Stimulated activated CD4-positive, alpha-beta T cell treated with anti-CD3 and anti-CD28 coated beads, Interleukin-1b, Interleukin-23, amount 100 ng/mL, for 48 hours (primary cell): ENCODE measurements around the gene PRIM2.
A peak's percentile ranks its signal among the peaks of the same experiment; 100 is the strongest.
"Not testable (repeated sequence)": the region's sequence is repeated elsewhere in the genome, so short reads cannot be mapped to it uniquely, and the experiment has no call there.

ENCODE experiments used
- DNase-seq: peaks from one replicate; pipeline ENCODE4 v3.0.0-alpha.2; 2020

PRIM2 gene

DNA sequence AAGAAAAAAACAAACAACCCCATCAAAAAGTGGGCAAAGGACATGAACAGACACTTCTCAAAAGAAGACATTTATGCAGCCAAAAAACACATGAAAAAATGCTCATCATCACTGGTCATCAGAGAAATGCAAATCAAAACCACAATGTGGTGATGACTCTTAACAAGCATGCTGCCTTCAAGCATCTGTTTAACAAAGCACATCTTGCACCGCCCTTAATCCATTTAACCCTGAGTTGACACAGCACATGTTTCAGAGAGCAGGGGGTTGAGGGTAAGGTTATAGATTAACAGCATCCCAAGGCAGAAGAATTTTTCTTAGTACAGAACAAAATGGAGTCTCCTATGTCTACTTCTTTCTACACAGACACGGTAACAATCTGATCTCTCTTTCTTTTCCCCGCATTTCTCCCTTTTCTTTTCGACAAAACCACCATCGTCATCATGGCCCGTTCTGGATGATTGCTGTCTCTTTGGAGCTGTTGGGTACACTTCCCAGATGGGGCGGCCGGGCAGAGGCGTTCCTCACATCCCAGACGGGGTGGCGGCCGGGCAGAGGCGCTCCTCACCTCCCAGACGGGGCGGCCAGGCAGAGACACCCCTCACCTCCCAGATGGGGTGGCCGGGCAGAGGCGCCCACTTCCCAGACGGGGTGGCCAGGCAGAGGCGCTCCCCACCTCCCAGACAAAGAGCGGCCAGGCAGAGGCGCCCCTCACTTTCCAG is 7.2 kb upstream of the PRIM2 start:
- DNase-seq = not testable (repeated sequence)

DNA sequence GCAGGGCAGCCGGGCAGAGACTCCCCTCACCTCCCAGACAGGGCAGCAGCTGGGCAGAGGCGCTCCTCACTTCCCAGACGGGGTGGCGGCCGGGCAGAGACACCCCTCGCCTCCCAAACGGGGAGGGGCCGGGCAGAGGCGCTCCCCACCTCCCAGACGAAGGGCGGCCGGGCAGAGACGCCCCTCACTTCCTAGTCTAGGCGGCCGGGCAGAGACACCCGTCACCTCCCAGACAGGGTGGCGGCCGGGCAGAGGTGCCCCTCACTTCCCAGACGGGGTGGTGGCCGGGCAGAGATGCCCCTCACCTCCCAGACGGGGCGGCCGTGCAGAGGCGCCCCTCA is 6.6 kb upstream of the PRIM2 start:
- DNase-seq = no peak

DNA sequence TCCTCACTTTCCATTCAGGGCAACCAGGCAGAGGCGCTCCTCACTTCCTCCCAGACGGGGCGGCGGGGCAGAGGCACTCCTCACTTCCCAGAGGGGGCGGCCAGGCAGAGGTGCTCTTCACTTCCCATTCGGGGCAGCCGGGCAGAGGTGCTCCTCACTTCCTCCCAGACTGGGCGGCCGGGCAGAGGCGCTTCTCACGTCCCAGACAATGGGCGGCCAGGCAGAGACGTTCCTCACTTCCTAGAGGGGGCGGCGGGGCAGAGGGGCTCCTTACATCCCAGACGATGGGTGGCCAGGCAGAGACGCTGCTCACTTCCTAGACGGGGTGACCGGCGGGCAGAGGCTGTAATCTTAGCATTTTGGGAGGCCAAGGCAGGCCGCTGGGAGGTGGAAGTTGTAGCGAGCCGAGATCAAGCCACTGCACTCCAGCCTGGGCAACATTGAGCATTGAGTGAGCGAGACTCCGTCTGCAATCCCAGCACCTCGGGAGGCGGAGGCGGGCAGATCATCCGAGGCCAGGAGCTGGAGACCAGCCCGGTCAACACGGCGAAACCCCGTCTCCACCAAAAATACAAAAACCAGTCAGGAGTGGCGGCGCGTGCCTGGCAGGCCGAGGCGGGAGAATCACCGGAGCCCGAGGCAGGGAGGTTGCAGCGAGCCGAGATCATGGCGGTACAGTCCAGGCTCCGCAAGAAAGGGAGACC is 6.0 kb upstream of the PRIM2 start:
- not testable (repeated sequence) for DNase-seq

DNA sequence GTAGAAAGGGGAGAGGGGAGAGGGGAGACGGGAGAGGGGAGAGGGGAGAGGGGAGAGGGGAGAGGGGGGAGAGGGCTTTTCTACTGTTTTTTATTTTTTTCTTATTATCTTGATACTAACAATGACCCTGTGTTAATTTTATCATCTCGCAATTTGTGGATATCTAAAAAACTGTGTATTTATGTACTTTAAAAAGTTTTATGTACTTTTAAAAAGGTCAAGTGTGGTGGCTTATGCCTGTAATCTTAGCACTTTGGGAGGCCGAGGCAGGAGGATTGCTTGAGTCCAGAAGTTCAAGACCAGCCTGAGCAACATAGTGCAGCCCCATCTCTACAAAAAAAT is 5.5 kb upstream of the PRIM2 start:
- DNase-seq = no peak

DNA sequence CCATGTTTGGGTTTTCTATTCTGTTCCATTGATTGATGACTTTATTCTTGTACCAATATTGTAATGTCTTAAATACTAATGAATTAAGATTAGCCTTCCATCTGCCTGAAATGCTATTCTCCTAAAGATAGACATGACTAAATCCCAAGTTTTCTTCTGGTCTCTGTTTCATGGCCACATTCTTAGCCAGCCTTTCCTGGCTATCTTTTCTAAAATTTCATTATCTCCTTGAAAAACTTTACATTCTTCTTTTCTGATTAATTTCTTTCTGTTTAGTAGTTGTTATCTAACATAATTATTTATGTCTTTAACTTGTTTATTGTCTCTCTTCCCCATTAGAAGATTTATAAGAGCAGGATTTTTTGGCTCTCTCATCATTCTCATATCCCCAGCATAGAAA is 4.4 kb upstream of the PRIM2 start:
- no peak for DNase-seq

DNA sequence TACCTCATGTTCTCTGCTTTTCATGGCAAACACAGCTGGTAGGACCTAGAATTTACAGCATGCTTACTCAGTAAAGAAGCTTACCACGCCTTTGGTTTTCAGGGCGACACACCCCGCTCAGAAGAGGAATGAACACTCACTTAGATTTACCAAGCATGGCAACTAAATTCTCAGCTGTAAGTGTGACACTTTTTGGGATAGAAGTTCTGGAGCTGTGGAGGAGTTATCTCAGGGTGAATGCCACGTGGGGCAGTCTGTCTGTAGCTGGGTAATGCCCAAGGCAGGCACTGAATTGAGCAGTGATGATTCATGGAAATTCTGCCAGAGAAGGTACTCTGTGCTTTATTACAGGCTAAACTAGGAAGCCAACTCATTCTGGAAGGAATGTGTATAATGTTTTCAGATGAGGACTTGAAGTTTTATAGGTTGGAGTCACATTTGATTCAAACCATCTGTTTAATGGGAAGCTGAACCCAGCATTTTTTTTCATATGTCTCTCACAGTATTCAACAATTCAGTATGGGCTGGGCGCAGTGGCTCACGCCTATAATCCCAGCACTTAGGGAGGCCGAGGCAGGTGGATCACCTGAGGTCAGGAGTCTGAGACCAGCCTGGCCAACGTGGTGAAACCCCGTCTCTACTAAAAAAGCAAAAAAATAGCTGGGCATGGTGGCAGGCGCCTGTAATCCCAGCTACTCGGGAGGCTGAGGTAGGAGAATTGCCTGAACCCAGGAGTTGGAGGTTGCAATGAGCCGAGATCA is 3.5 kb upstream of the PRIM2 start:
- DNase-seq = no peak

DNA sequence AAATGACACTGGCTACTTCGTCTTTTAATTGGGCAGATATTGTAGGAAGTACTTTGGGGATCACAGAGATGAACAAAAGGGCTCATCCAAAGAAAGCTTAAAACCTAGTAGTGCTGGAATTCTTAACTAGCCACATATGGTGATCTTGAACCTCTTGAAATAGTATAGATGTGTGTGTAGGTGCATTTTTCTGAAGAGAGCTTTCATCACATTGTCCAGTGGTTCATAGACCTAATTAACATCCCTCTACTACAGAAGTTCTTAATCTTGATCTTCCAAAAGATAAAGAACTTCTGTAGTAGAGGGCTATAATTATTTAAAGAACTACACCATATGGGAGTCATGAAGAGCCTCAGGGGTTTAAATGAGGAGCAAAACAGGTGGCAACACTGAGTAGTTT is 2.3 kb upstream of the PRIM2 start:
- DNase-seq = no peak

DNA sequence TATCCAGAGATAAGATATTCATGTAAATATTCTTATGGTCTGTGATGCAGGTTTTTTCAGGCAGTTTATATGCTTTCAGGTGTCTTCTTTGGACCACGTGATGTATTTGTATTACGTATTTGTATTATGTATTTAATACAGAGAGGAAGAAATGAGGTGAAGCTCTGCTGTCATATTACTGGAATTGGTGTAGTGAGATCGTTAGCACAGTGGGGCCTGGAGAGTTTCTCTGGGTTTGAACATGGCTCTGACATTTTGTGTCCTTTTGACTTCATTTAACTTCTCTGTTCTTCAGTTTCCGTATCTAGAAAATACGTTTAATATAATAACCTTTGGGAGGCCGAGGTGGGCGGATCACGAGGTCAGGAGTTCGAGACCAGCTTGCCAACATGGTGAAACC is 1.6 kb upstream of the PRIM2 start:
- DNase-seq = no peak

DNA sequence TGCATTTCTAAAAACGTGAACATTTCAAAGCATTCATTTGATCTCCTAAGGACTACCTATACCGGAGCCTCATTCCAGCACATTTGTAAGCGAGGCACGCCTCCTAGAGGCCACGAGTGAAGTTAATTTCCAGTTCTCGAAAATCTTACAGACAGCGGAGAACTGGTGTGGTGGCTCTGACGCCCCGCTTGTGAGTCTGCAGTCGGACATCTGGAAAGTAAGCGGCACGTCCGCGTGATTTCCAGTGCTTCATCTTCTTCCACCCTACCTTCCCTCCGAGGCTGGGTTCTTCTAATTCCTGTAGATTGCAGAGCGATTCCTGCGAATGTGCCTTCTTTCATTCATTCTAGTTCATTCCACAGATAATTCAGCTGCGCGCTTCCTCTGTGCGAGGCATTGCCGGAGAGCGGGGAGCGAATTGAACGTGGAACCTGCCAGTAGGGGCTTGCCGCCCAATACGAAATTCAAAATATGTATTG is 810 bp upstream of the PRIM2 start:
- DNase-seq = peak; percentile 83

DNA sequence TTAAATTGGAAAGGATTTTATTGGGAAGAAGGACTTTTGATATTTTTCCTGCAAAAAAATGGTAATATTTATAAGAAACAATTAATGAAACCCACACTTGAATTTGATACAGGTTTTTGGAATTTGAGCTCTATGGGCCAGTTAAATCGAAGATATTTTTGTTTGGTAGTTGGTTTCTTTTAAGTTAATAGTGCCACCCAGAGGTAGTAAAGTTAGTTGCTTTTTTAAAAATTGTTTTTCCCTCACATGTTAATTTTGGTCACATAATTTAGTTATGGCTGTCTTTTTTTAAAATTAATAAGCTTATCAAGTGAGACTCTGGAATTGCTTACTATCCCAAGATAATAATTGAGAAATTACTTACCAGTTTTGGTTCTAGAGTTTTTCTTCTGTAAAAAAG is 7.1 kb downstream of the PRIM2 start:
- DNase-seq = no peak

DNA sequence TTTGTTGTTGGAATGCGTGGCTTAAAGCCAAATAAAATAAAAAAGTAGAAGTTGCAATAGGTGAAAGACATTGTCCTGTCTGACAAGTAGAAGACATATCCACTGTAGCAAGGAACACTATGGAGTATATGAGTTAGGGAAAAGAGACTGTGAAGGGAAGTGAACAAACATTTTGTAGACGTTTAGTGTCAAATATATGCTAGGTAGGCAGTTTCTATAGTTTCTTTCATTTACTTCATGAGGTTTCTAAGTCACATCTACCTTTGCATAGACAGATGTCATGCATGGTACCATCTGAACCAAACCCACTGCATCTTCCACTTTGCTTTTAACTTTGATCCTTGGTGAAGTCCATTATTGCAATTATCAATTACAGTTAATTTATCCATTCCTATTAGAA is 9.9 kb downstream of the PRIM2 start:
- no peak for DNase-seq

DNA sequence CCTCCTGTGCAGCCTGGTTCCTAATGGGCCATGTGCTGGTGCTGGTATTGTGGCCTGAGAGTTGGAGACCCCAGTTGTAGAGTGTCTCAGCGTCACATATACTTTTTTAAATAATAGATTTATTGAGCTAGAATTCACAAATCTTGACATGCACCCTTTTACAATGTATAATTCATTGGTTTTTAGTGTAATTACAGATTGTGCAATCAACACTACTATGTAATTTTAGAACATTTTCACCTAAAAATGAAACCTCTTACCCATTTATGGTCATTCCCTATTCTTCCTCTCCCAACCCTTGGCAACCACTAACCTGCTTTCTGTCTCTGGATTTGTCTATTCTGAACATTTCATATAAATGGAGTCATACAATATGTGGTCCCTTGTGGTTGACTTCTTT is 10.6 kb downstream of the PRIM2 start:
- no peak for DNase-seq

DNA sequence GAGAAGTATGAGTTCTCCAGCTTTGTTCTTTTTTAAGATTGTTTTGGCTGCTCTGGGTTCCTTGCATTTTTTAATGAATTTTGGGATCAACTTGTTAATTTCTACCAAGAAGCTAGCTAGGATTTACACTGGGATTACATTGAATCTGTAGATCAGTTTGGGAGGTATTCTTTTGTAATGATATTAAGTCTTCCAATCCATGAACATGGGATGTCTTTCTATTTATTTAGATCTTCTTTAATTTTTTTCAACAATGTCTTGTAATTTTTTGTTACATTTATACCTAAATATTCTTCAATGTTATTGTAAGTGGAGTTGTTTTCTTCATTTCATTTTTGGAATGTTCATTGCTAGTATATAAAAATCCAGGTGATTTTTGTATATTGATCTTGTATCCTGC is 12.5 kb downstream of the PRIM2 start:
- no peak for DNase-seq

DNA sequence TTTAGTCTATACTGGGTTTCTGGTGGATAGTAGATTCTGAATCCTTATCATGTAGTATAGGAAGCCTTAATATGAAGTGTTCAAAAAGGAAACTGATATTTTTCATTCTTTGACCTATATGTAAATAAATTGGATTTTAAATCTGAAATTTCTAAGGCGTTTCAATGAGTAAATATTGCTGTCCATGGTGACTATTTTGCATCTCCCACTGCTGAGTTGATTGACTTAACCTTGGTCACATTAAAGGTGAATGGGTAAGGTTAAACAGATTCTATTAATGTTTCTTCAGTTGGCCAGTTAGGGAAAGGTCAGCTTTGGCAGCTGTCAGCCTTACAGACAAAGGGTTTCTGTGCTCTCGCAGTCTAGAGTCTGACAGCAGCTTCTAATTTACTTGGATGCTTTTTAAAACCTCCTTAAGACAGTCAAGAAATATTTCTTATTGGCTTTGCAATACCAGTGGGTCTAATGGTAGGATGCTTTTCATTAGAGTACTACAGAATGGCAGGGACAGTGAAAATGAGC is 24.8 kb downstream of the PRIM2 start:
- no peak for DNase-seq

DNA sequence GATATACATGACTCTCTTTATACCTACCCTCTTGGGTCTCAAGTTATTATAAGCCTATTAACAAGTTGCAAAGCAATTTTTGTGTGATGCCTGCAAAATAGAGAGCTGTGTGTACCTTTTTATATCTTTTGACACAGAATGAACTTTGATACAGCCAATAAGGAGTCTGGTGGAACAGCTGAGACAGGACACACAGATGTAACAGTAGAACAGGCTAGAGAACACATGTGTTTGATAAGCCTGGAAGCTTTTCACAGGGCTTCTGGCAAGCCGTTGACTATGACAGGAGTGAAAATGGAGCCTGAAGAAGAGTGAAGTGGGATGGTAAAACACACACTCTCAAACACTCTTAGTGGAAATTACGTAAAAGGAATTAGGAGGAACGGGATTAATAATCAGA is 25.9 kb downstream of the PRIM2 start:
- not testable (repeated sequence) for DNase-seq

DNA sequence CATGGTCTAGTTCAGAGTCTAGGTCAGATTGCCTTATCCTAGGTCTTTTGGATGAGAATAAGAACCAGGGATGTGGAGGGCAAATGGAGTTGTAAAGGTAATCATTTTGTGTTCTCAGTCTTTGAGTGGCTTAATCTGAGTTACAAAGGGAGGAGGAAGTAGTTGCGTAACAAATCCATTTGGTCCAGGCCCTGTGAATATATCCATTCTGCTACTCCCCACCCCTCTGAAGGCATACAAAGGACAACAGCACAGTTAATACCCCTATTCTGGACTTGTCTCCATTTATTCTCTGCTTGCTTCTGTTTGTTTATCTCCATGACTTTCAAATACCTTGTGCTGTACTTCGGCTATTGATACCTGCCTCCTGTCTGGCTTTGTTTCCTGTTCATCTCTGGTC is 29.3 kb downstream of the PRIM2 start:
- DNase-seq = not testable (repeated sequence)

DNA sequence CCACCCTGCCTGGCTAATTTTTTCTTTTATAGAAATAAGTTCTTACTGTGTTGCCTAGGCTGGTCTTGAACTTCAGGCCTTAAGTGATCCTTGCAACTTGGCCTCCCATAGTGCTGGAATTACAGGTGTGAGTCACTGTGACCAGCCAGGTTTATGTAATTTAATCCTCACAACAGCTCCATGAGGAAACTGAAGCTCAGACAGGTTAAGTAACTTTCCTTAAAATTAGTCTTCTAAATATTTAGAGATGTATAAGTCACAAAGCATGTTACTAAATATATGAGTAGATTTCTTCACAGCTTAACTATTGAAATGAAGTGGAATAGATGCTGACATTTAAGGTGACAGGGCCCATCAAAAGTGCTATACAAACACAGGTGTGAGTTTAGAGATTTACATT is 30.2 kb downstream of the PRIM2 start:
- not testable (repeated sequence) for DNase-seq

DNA sequence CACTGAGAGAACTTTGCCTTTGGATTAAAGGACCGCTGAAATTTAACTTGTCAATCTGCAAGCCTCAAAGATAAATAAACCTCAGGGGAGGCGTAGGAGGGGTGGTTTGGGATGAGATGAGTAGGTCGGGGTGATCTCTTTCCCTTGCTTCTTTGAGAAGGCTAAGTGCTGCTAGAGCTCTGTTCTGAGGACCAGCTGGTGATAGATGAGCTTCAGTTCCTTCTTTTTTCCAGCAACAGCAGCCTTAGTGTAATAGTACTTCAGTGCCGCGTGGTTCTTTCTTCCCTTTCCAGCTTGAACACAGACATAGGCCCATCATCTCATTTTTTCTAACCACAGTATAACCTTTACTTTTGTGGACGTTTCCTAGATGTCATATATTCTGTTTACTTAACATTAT is 33.0 kb downstream of the PRIM2 start:
- DNase-seq = not testable (repeated sequence)

DNA sequence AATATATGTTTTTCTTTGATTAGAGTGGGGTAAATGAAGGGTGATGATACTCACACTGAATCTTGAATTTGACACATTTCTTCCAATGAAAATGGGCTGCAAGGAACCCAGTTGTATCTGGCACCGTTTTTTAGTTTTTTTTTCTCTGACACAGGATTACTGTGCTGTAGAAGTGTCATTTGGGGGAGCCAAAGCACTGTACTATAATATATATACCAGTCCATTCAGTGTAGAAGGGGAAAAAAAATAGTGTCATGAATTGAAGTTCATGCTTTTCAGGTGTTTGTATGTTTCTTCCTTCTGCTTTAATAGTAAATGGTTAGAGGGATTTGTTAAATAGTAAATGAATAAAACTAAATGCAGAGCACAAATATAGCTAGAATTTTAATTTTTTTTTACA is 35.2 kb downstream of the PRIM2 start:
- DNase-seq = not testable (repeated sequence)

DNA sequence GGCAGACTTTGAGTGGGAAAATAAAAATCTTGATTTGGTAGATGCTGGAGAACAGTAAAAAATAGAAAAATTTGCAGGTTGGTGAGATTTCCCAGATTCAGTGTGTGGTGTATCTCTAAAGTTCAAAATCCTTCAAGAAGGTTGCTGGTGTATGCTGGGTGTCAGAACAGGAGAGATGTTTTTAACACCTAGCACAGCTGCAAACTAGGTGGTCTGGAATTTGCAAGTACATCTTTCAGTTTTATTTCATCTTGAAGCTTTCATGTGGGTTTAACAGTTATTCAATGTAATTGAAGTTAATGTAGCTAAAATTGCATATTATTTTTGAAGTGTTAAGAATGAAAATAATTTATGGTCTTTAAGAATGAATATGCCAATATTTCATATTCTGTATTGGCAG is 40.9 kb downstream of the PRIM2 start:
- DNase-seq = not testable (repeated sequence)

DNA sequence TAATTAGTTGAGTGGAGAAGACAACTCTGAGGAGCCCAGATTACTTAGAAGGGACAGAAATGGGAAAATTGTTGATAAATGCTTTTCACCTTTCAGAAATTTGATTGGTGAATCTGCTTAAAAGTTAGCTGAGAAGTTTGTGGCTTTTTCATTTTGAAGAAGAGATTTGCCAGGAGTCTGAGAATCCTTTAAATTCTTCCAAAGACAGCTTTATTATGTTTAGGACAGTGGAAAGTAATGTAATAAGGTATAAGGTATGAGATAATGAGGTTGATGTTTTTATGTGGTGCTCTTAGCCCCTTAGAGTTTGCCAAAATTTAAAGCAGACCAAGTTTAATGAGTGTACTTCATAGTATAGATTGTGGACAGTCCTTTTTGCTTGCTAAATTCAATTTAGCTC is 42.3 kb downstream of the PRIM2 start:
- not testable (repeated sequence) for DNase-seq

DNA sequence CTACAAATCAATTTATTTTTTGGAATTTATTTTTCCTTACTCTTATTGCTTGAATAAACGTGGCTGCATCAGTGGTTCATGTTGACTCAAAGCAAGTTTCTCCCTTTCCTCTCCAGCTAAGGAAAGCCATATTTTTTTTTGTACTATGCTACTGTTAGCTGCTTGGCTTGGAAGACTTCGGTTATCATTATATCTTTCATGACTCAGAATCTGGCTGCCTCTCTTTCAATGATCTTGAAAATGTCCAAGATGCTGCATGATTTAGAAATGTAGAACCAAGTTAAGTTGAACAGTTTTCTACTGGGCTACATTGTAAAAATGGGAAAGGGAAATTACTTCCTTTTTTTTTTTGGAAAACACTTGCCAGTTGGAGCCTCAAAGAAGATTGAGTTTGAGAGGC is 44.9 kb downstream of the PRIM2 start:
- DNase-seq = not testable (repeated sequence)

DNA sequence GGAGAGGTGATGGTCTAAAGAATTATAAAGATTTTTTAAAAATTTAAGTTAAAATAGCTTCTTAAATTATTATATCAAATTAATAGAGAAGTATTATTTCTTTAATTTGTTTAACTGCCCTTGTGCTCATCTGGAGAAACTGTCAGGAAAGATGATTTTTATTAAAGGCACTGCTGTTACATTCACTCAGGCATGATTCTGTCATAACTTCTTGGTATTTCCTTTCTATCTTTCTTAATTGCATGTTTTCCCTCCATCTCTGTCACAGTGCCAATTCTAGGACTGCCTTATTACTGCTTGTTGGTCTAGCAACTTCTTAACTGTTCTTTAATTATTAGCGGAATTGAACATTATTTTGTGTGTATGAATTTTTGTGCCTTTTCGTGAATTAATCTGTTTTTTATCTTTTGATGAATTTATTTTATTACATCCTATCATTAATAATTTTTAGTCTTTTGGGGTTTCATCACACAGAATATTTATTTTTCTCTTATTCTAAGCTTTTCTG is 47.7 kb downstream of the PRIM2 start:
- DNase-seq = not testable (repeated sequence)
